Neural cell (in vitro differentiated cells): ENCODE results near the gene DNAJC10. TPM values are rescaled to one million over a fixed set of nuclear protein-coding genes. Genes with fewer than 3 reads are reported as not detected.

ENCODE experiments used
- H2AFZ ChIP-seq: fragments of 200-600, 300-800 bp; sonication (generic), shearing (Covaris generic); 2 replicates; pipeline ENCODE4 v1.6.0; 2014; ENCODE audit warnings: low read depth, mild to moderate bottlenecking, antibody characterized with exemption, low read length, moderate library complexity
- H3F3A ChIP-seq: fragments of 200-600 bp; shearing (Covaris generic); 2 replicates; pipeline ENCODE4 v1.6.1; 2016; ENCODE audit warnings: mild to moderate bottlenecking, moderate library complexity, mixed read lengths, antibody characterized with exemption, low read length; ENCODE audit not compliant: insufficient read depth, poor library complexity, severe bottlenecking
- H3K27ac ChIP-seq: fragments of 200-600, 300-800 bp; sonication (generic), shearing (Covaris generic); 2 replicates; pipeline ENCODE4 v1.5.1; 2014; ENCODE audit warnings: mild to moderate bottlenecking, low read length, moderate library complexity
- H3K27me3 ChIP-seq: fragments of 300-800, 200-600 bp; sonication (generic), shearing (Covaris generic); 2 replicates; pipeline ENCODE4 v1.6.0; 2014; ENCODE audit warnings: mild to moderate bottlenecking, low read depth, low read length, moderate library complexity; ENCODE audit not compliant: insufficient read depth
- H3K36me3 ChIP-seq: fragments of 300-800, 200-600 bp; sonication (generic), shearing (Covaris generic); 2 replicates; pipeline ENCODE4 v1.5.1; 2014; ENCODE audit warnings: mild to moderate bottlenecking, antibody characterized with exemption, low read length, moderate library complexity; ENCODE audit not compliant: insufficient read depth
- H3K4me2 ChIP-seq: fragments of 300-800, 200-600 bp; sonication (generic), shearing (Covaris generic); 2 replicates; pipeline ENCODE4 v1.6.0; 2014; ENCODE audit warnings: mild to moderate bottlenecking, low read length
- H3K4me3 ChIP-seq: fragments of 300-800, 200-600 bp; sonication (generic), shearing (Covaris generic); 2 replicates; pipeline ENCODE4 v1.5.1; 2014; ENCODE audit warnings: mild to moderate bottlenecking, low read length, moderate library complexity
- H3K79me2 ChIP-seq: fragments of 200-600 bp; shearing (Covaris generic); replicated peaks from 2 replicates; pipeline ENCODE4 v1.6.0; 2014; ENCODE audit warnings: mild to moderate bottlenecking, low read length, moderate library complexity; ENCODE audit not compliant: insufficient read depth
- H3K9ac ChIP-seq: fragments of 300-800, 200-600 bp; sonication (generic), shearing (Covaris generic); 2 replicates; pipeline ENCODE4 v1.6.1; 2016; ENCODE audit warnings: mild to moderate bottlenecking, low read length, mixed read lengths
- H3K9me2 ChIP-seq: fragments of 200-600 bp; shearing (Covaris generic); 2 replicates; pipeline ENCODE4 v1.6.1; 2016; ENCODE audit warnings: mild to moderate bottlenecking, low read length, mixed read lengths; ENCODE audit not compliant: insufficient read depth
- H3K9me3 ChIP-seq: fragments of 200-600, 300-800 bp; sonication (generic), shearing (Covaris generic); 2 replicates; pipeline ENCODE4 v1.6.1; 2016; ENCODE audit warnings: mild to moderate bottlenecking, mixed run types, low read length, moderate library complexity, mixed read lengths
- H4K20me1 ChIP-seq: fragments of 200-600 bp; shearing (Covaris generic); 2 replicates; pipeline ENCODE4 v1.6.1; 2016; ENCODE audit warnings: mild to moderate bottlenecking, mixed run types; ENCODE audit not compliant: insufficient read depth
- CTCF ChIP-seq: fragments of 450-650 bp; IDR thresholded peaks from 2 replicates; pipeline ENCODE4 v1.5.1; 2014; ENCODE audit warnings: antibody characterized with exemption, mild to moderate bottlenecking, moderate library complexity; ENCODE audit not compliant: poor library complexity, severe bottlenecking
- EP300 ChIP-seq: fragments of 450-650 bp; conservative IDR thresholded peaks from 2 replicates; pipeline ENCODE4 v1.6.1; 2014; ENCODE audit warnings: antibody characterized with exemption, mild to moderate bottlenecking, moderate library complexity; ENCODE audit not compliant: poor library complexity, severe bottlenecking
- EZH2 ChIP-seq: fragments of 200-600, 300-800 bp; shearing (Covaris generic), sonication (generic); IDR thresholded peaks from 2 replicates; pipeline ENCODE4 v1.6.1; 2014; ENCODE audit warnings: antibody characterized with exemption, low read length, borderline replicate concordance, mild to moderate bottlenecking; ENCODE audit not compliant: insufficient read depth, poor library complexity, severe bottlenecking
- MXI1 ChIP-seq: fragments of 450-650 bp; conservative IDR thresholded peaks from 2 replicates; pipeline ENCODE4 v1.6.1; 2014; ENCODE audit warnings: antibody characterized with exemption, mild to moderate bottlenecking; ENCODE audit not compliant: poor library complexity, severe bottlenecking
- POLR2AphosphoS5 ChIP-seq: IDR thresholded peaks from 2 replicates; pipeline ENCODE4 v1.6.1; 2012
- RAD21 ChIP-seq: fragments of 450-650 bp; conservative IDR thresholded peaks from 2 replicates; pipeline ENCODE4 v1.6.1; 2014; ENCODE audit warnings: antibody characterized with exemption, mild to moderate bottlenecking, moderate library complexity
- SMC3 ChIP-seq: fragments of 450-650 bp; conservative IDR thresholded peaks from 2 replicates; pipeline ENCODE4 v1.6.1; 2014; ENCODE audit warnings: antibody characterized with exemption, mild to moderate bottlenecking, moderate library complexity; ENCODE audit not compliant: poor library complexity
- TAF1 ChIP-seq: IDR thresholded peaks from 2 replicates; pipeline ENCODE4 v1.6.1; 2012; ENCODE audit warnings: low read depth
- polyA plus RNA-seq: library from polyadenylated mRNA; depleted of rRNA; stranded (reverse); fragments of >200 nt; gene quantifications from 2 replicates; pipeline ENCODE4 v1.2.3, GENCODE V29; 2014
- TF ChIP-seq, protein P1 (sequence below): IDR thresholded peaks from 2 replicates; pipeline ENCODE4 v1.6.1; 2012; ENCODE audit warnings: borderline replicate concordance

DNAJC10 gene
- polyA plus RNA-seq, 1 donor from 2014 or later = 92.5 TPM

DNA sequence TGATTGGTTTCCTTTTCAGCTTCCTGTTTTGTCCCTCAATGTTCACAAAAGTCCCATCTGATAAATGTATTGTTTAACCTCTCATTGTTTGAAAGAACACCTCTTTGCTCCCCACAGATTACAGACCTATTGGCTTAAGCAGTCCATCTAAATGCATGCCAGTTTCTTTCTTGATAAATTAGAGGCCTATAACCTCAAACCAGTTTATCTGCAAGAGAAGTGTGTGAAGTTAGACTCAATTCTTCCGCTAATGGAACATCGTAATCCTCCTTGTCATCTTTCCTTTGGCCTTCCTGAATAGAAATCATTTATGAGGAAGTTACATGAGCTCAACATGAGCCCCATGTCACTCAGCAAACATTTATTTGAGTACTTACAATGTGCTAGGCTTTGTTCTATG is 76.4 kb downstream of the DNAJC10 start:
- Histone ChIP-seq H3K9me3 (no peaks in the 10 kb centered on the region), H2AFZ (no peak overlapping the region), H3K9me2 (no peaks in the 10 kb centered on the region), H3F3A (no peaks in the 10 kb centered on the region), H3K4me3 (no peak overlapping the region), H3K36me3 (no peaks in the 10 kb centered on the region), H3K9ac (no peak overlapping the region), H3K27ac (no peak overlapping the region), H3K79me2 (no peaks in the 10 kb centered on the region), H3K27me3 (no peaks in the 10 kb centered on the region), H4K20me1 (no peaks in the 10 kb centered on the region), H3K4me2 (no peak overlapping the region)
- no peak for TF ChIP-seq TAF1
- no peak for TF ChIP-seq POLR2AphosphoS5
- TF ChIP-seq EZH2 = no peak
- TF ChIP-seq, protein P1, sequence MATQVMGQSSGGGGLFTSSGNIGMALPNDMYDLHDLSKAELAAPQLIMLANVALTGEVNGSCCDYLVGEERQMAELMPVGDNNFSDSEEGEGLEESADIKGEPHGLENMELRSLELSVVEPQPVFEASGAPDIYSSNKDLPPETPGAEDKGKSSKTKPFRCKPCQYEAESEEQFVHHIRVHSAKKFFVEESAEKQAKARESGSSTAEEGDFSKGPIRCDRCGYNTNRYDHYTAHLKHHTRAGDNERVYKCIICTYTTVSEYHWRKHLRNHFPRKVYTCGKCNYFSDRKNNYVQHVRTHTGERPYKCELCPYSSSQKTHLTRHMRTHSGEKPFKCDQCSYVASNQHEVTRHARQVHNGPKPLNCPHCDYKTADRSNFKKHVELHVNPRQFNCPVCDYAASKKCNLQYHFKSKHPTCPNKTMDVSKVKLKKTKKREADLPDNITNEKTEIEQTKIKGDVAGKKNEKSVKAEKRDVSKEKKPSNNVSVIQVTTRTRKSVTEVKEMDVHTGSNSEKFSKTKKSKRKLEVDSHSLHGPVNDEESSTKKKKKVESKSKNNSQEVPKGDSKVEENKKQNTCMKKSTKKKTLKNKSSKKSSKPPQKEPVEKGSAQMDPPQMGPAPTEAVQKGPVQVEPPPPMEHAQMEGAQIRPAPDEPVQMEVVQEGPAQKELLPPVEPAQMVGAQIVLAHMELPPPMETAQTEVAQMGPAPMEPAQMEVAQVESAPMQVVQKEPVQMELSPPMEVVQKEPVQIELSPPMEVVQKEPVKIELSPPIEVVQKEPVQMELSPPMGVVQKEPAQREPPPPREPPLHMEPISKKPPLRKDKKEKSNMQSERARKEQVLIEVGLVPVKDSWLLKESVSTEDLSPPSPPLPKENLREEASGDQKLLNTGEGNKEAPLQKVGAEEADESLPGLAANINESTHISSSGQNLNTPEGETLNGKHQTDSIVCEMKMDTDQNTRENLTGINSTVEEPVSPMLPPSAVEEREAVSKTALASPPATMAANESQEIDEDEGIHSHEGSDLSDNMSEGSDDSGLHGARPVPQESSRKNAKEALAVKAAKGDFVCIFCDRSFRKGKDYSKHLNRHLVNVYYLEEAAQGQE = no peak
- no peak for TF ChIP-seq CTCF
- TF ChIP-seq SMC3 = no peak
- TF ChIP-seq MXI1 = no peak
- TF ChIP-seq RAD21 = no peak
- TF ChIP-seq EP300 = no peak

GRCh38 chr2:182798736-182799135 is 82.7 kb downstream of the DNAJC10 start:
- no peak overlapping the region for H3K9ac ChIP-seq
- H3K9me3 ChIP-seq = no peaks in the 10 kb centered on the region
- no peaks in the 10 kb centered on the region for H3K9me2 ChIP-seq
- H2AFZ ChIP-seq = no peak overlapping the region
- no peak overlapping the region for H3K4me2 ChIP-seq
- no peak overlapping the region for H3K4me3 ChIP-seq
- TF ChIP-seq CTCF = no peak
- no peak for TF ChIP-seq TAF1
- no peak for TF ChIP-seq POLR2AphosphoS5
- no peak for TF ChIP-seq MXI1
- no peak for TF ChIP-seq EP300
- TF ChIP-seq EZH2 = no peak
- no peak for TF ChIP-seq RAD21
- no peak for TF ChIP-seq SMC3
- no peaks in the 10 kb centered on the region for H3K79me2 ChIP-seq
- no peaks in the 10 kb centered on the region for H3K36me3 ChIP-seq
- H3K27me3 ChIP-seq = no peaks in the 10 kb centered on the region
- no peaks in the 10 kb centered on the region for H4K20me1 ChIP-seq
- H3K27ac ChIP-seq = no peak overlapping the region
- H3F3A ChIP-seq = no peaks in the 10 kb centered on the region
